ENCODE results near the gene INA.
A peak's percentile ranks its signal among the peaks of the same experiment; 100 is the strongest.
"Not testable (repeated sequence)": the region's sequence is repeated elsewhere in the genome, so short reads cannot be mapped to it uniquely, and the experiment has no call there.

The INA gene

GRCh38 chr10:103276896-103277712, at the start of gene INA:
INA (plus strand) TSS chr10:103277138; CDS start chr10:103277212, 74 bp downstream.
- DNase-seq: peak in 28 of 51 donors; percentile 6 to 61 (median 34)

GRCh38 chr10:103227416-103227815, 49.5 kb upstream of the INA start:
- DNase-seq: no peak

- no peak for DNase-seq
These were observed 45.8 kb upstream of the INA start for GRCh38 chr10:103231047-103231551.

GRCh38 chr10:103232131-103232673, 44.7 kb upstream of the INA start:
- DNase-seq: no peak

GRCh38 chr10:103232772-103233488, 44.0 kb upstream of the INA start:
- no peak for DNase-seq

- DNase-seq: no peak
These were observed 41.2 kb upstream of the INA start for GRCh38 chr10:103235775-103236174.

- DNase-seq: no peak
These were observed 38.3 kb upstream of the INA start for GRCh38 chr10:103238506-103239252.

GRCh38 chr10:103241262-103242011, 35.5 kb upstream of the INA start:
- DNase-seq: peak in 29 of 51 donors; percentile 1 to 53 (median 12)

- peak in 46 of 51 donors; percentile 1 to 85 (median 44) for DNase-seq
These were observed 32.2 kb upstream of the INA start for GRCh38 chr10:103244666-103245271.

GRCh38 chr10:103245587-103245986, 31.4 kb upstream of the INA start, which contains the start of gene RPEL1:
RPEL1 (plus strand) TSS chr10:103245887; CDS start chr10:103245997, 110 bp downstream.
- not testable (repeated sequence) for DNase-seq

GRCh38 chr10:103246324-103246723, 30.6 kb upstream of the INA start:
- no peak for DNase-seq

GRCh38 chr10:103254113-103254512, 22.8 kb upstream of the INA start:
- no peak for DNase-seq

GRCh38 chr10:103254538-103255325, 22.2 kb upstream of the INA start:
- no peak for DNase-seq

- no peak for DNase-seq
These were observed 20.3 kb upstream of the INA start for GRCh38 chr10:103256613-103257012.

GRCh38 chr10:103257812-103258211, 19.1 kb upstream of the INA start:
- DNase-seq: no peak

- not testable (repeated sequence) for DNase-seq
These were observed 18.0 kb upstream of the INA start for GRCh38 chr10:103258928-103259327.

- DNase-seq: no peak
These were observed 16.9 kb upstream of the INA start for GRCh38 chr10:103259989-103260388.

GRCh38 chr10:103262229-103262628, 14.7 kb upstream of the INA start:
- DNase-seq: no peak

GRCh38 chr10:103265717-103266329, 11.1 kb upstream of the INA start:
- peak in 16 of 51 donors; percentile 5 to 46 (median 14) for DNase-seq

All from hypothalamus (tissue), 51 donors.